B cell (primary cell): ENCODE data around the gene P2RY6. TPM values are rescaled to one million over a fixed set of nuclear protein-coding genes. Genes with fewer than 3 reads are reported as not detected.

Experiments
- ATAC-seq: fragments of 200-7000 bp; cut with Tn5 transposase; one replicate; pipeline ENCODE4 v1.10.0; 2021; ENCODE audit warnings: low read depth, mild to moderate bottlenecking, moderate number of reproducible peaks, moderate library complexity
- CTCF ChIA-PET: fragments of 350-600 bp; sonication (Branson Sonifier 250); formaldehyde crosslinking; loops from one replicate; lab custom pipeline; 2021; ENCODE audit warnings: antibody characterized with exemption, inconsistent platforms; lab: Charles Lee
- POLR2A ChIA-PET: fragments of 350-600 bp; sonication (Branson Sonifier 250); formaldehyde crosslinking; loops from one replicate; lab custom pipeline; 2021; ENCODE audit warnings: antibody characterized with exemption; lab: Charles Lee
- DNase-seq: peaks from one replicate; pipeline ENCODE4 v3.0.0; 2013
- H2AFZ ChIP-seq: 2 replicates; pipeline ENCODE4 v1.6.1; 2012; ENCODE audit warnings: mild to moderate bottlenecking, low read depth, low read length; ENCODE audit not compliant: insufficient read depth, poor library complexity, severe bottlenecking
- H3K27ac ChIP-seq, 2 donors: 1 replicate in 1 of 2; 2 replicates in 1 of 2; pipeline ENCODE4 v1.5.1; 2012 to 2013; ENCODE audit warnings: low read length in 2 of 2, mild to moderate bottlenecking in 2 of 2, moderate library complexity in 1 of 2
- H3K27me3 ChIP-seq, 4 experiments: fragments of 200-600 bp in 1 of 4; sonication (generic) in 1 of 4; replicated peaks in 1 of 4; 1 replicate in 2 of 4; 2 replicates in 2 of 4; pipeline versions ENCODE4 v1.6.1 to v1.7.0; 2013 to 2016; ENCODE audit warnings: low read length in 3 of 4, mild to moderate bottlenecking in 2 of 4, mixed read lengths in 1 of 4, moderate library complexity in 1 of 4; ENCODE audit not compliant: insufficient read depth in 4 of 4, control insufficient read depth in 3 of 4; ENCODE audit errors: control extremely low read depth in 1 of 4
- H3K36me3 ChIP-seq, 2 experiments: replicated peaks in 1 of 2; 1 replicate in 1 of 2; 2 replicates in 1 of 2; pipeline versions ENCODE4 v1.6.1 to v1.7.1; 2013; ENCODE audit warnings: low read length in 1 of 2; ENCODE audit not compliant: insufficient read depth in 2 of 2, control insufficient read depth in 1 of 2; ENCODE audit errors: control extremely low read depth in 1 of 2, extremely low read depth in 1 of 2
- H3K4me1 ChIP-seq, 2 donors: fragments of 200-600 bp in 1 of 2; sonication (generic) in 1 of 2; 1 replicate in 1 of 2; 2 replicates in 1 of 2; pipeline versions ENCODE4 v1.5.1 to v1.6.1; 2013 to 2017; ENCODE audit warnings: low read length in 2 of 2; ENCODE audit not compliant: control insufficient read depth in 2 of 2, insufficient read depth in 2 of 2
- H3K4me2 ChIP-seq: replicated peaks from 2 replicates; pipeline ENCODE3; 2012; ENCODE audit warnings: mild to moderate bottlenecking, low read depth, low read length; ENCODE audit not compliant: poor library complexity, severe bottlenecking
- H3K4me3 ChIP-seq, 5 experiments: fragments of 200-600 bp in 1 of 5; sonication (generic) in 1 of 5; 1 replicate in 3 of 5; 2 replicates in 2 of 5; pipeline versions ENCODE4 v1.5.1 to v1.7.0; 2011 to 2016; ENCODE audit warnings: low read length in 4 of 5, mild to moderate bottlenecking in 4 of 5, low read depth in 2 of 5, control low read depth in 1 of 5, moderate library complexity in 1 of 5; ENCODE audit not compliant: insufficient read depth in 1 of 5; ENCODE audit errors: control extremely low read depth in 1 of 5, extremely low read depth in 1 of 5
- H3K79me2 ChIP-seq: fragments of 200-600 bp; sonication (generic); one replicate; pipeline ENCODE4 v1.6.0; 2016; ENCODE audit warnings: low read length; ENCODE audit not compliant: control insufficient read depth, insufficient read depth
- H3K9ac ChIP-seq: fragments of 200-600 bp; sonication (generic); 2 replicates; pipeline ENCODE4 v1.6.1; 2017; ENCODE audit warnings: mild to moderate bottlenecking, low read length, moderate library complexity
- H3K9me3 ChIP-seq, 3 donors: one replicate each; pipeline versions ENCODE4 v1.6.1 to v1.7.1; 2013; ENCODE audit warnings: low read length in 2 of 3; ENCODE audit not compliant: control insufficient read depth in 2 of 3, insufficient read depth in 1 of 3; ENCODE audit errors: control extremely low read depth in 1 of 3
- H4K20me1 ChIP-seq: 2 replicates; pipeline ENCODE4 v1.6.0; 2012; ENCODE audit warnings: mild to moderate bottlenecking, low read length; ENCODE audit not compliant: insufficient read depth, control insufficient read depth, poor library complexity, severe bottlenecking
- H3K27ac Mint-ChIP-seq: one replicate; pipeline ENCODE4 v1.8.0; 2021; ENCODE audit warnings: mixed read lengths
- H3K27me3 Mint-ChIP-seq: one replicate; pipeline ENCODE4 v1.8.0; 2021; ENCODE audit warnings: mixed read lengths
- H3K4me1 Mint-ChIP-seq: one replicate; pipeline ENCODE4 v1.8.0; 2021; ENCODE audit warnings: mixed read lengths
- H3K4me3 Mint-ChIP-seq: one replicate; pipeline ENCODE4 v1.8.0; 2021; ENCODE audit warnings: mixed read lengths
- H3K9me3 Mint-ChIP-seq: one replicate; pipeline ENCODE4 v1.8.0; 2022; ENCODE audit warnings: mixed read lengths; ENCODE audit not compliant: insufficient read depth
- EZH2 ChIP-seq: IDR thresholded peaks from 2 replicates; pipeline ENCODE4 v1.6.1; 2012; ENCODE audit warnings: borderline replicate concordance, low read depth, mild to moderate bottlenecking, moderate library complexity, low read length; ENCODE audit not compliant: insufficient read depth, poor library complexity, severe bottlenecking
- WGBS: methylation state at CpG from one replicate; pipeline ENCODE4 v1.1.5; 2013; ENCODE audit warnings: missing lambda C conversion rate; ENCODE audit not compliant: insufficient coverage; 5-methylcytosine and 5-hydroxymethylcytosine counted together
- intact Hi-C: fragments of 100-400 bp; cut with micrococcal nuclease; formaldehyde crosslinking; loops from one replicate; pipeline ENCODE4 v1.10.0; 2022
- polyA plus RNA-seq: library from polyadenylated mRNA; depleted of rRNA; stranded (reverse); fragments of >200 nt; gene quantifications from 2 replicates; pipeline ENCODE4 v1.2.3, GENCODE V29; 2012
- total RNA-seq, 2 donors: library from RNA; stranded (reverse); fragments of 120-200 nt in 1 of 2; gene quantifications; 1 replicate in 1 of 2; 2 replicates in 1 of 2; pipeline versions ENCODE4 v1.2.3 to v1.2.4, GENCODE V29; 2013 to 2022
- TF ChIP-seq, protein P1 (sequence below): fragments of 200-600 bp; IDR thresholded peaks from one replicate; pipeline ENCODE4 v1.8.0; 2022; ENCODE audit warnings: antibody characterized with exemption, mild to moderate bottlenecking

Gene P2RY6
- total and polyA plus RNA-seq, 2 donors (not counting 1 experiment from before 2014, with no cell fraction given) = 0.25 TPM; not detected in 1

DNA sequence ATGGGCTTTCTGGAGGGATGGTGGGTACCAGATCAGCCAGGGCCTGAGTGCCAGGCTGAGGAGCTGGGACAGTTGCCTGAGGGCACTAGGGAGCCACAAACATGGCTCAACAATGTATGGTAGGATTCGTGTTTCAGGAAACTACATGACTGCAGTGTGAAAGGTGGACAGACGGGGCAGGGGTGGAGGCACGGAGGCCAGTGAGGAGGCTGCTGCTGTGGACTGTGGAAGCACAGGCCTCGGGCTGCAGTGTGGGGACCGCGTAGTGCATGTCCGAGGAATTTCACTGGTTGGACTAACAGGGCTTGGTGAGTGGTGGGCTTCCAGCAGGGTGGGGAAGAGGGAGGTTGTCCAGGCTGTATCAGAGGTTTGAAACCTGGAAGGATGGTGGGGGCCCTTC lies 46.3 kb upstream of the P2RY6 start:
- peaks cover 0 to 5% (median 0%) of the 10 kb centered on the region in 4 experiments for H3K27me3 ChIP-seq
- H3K27ac Mint-ChIP-seq = no peak overlapping the region
- POLR2A ChIA-PET = no interaction called here

DNA sequence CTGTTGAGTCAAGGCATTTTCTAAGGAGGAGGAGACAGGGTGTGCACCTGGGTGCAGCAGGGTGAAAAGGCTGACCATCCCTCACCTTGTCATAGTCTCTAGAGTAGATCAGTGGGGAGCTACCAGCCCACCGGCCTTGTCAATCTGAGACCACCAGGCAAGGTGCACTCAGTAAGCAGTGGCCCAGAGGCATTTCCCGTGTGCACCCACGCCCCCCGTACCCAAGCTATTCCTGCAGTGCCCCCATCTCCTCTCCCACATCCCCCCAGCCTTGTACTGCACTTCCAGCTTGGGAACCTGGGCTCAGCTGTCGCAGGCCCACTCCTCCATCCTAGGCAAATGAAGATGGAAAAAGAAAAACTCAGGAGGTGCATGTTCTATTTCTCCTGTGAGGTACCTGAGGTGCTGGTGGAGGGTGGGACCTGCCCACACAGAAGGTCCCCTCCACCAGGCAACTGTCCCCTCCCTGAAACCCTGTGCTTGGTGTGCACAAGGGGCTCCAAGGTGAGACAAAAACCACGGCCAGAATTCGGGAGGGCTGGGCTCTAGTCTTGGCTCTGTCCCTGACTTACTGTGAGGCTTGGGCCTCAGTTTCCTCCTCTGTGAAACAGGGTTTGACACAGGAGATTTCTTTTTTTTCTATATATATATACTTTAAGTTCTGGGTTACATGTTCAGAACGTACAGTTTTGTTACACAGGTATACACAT lies 45.7 kb upstream of the P2RY6 start:
- TF ChIP-seq EZH2 = no peak
- TF ChIP-seq, protein P1, sequence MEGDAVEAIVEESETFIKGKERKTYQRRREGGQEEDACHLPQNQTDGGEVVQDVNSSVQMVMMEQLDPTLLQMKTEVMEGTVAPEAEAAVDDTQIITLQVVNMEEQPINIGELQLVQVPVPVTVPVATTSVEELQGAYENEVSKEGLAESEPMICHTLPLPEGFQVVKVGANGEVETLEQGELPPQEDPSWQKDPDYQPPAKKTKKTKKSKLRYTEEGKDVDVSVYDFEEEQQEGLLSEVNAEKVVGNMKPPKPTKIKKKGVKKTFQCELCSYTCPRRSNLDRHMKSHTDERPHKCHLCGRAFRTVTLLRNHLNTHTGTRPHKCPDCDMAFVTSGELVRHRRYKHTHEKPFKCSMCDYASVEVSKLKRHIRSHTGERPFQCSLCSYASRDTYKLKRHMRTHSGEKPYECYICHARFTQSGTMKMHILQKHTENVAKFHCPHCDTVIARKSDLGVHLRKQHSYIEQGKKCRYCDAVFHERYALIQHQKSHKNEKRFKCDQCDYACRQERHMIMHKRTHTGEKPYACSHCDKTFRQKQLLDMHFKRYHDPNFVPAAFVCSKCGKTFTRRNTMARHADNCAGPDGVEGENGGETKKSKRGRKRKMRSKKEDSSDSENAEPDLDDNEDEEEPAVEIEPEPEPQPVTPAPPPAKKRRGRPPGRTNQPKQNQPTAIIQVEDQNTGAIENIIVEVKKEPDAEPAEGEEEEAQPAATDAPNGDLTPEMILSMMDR = no peak
- no peak for DNase-seq
- no peaks in the 10 kb centered on the region for H3K27me3 Mint-ChIP-seq

More for the DNA sequence above, 46.3 kb upstream of the P2RY6 start:
- Histone ChIP-seq H3K36me3 (no peaks in the 10 kb centered on the region), H2AFZ (no peak overlapping the region), H3K4me3 (no peak overlapping the region), H3K4me1 (no peaks in the 10 kb centered on the region), H3K4me2 (no peak overlapping the region), H4K20me1 (no peaks in the 10 kb centered on the region), H3K27ac (no peak overlapping the region), H3K9ac (no peak overlapping the region), H3K79me2 (no peaks in the 10 kb centered on the region), H3K9me3 (no peaks in the 10 kb centered on the region)
- no peak for DNase-seq
- ATAC-seq = no peak
- no peak for TF ChIP-seq EZH2
- TF ChIP-seq, protein P1 = no peak
- intact Hi-C loops = no loop called here
- H3K9me3 Mint-ChIP-seq = no peaks in the 10 kb centered on the region
- 97% methylated on average over 7 of the region's 7 CpGs for whole genome bisulfite sequencing
- H3K4me3 Mint-ChIP-seq = no peak overlapping the region
- no peaks in the 10 kb centered on the region for H3K4me1 Mint-ChIP-seq
- peaks cover 2% of the 10 kb centered on the region for H3K27me3 Mint-ChIP-seq
- CTCF ChIA-PET = no interaction called here

More for the DNA sequence above, 45.7 kb upstream of the P2RY6 start:
- ChIA-PET POLR2A (no interaction called here), CTCF (no interaction called here)
- WGBS = 63% methylated on average over 3 of the region's 8 CpGs
- Histone ChIP-seq H3K4me2 (no peak overlapping the region), H3K79me2 (no peaks in the 10 kb centered on the region), H3K9ac (no peak overlapping the region), H3K36me3 (no peaks in the 10 kb centered on the region), H4K20me1 (no peaks in the 10 kb centered on the region), H3K27me3 (peaks cover 0 to 5% (median 0%) of the 10 kb centered on the region in 4 experiments), H2AFZ (no peak overlapping the region), H3K4me1 (no peaks in the 10 kb centered on the region), H3K9me3 (no peaks in the 10 kb centered on the region), H3K4me3 (no peak overlapping the region), H3K27ac (no peak overlapping the region)
- Mint-ChIP-seq H3K4me3 (no peak overlapping the region), H3K27ac (no peak overlapping the region), H3K4me1 (no peaks in the 10 kb centered on the region), H3K9me3 (no peaks in the 10 kb centered on the region)
- no peak for ATAC-seq
- intact Hi-C loops = no loop called here
